GM19395 (cell line): ENCODE measurements around the gene FKBP1A.

Source experiments
- ATAC-seq: cut with Tn5 transposase; IDR thresholded peaks from one replicate; pipeline ENCODE4 v1.9.1; 2021; ENCODE audit warnings: mild to moderate bottlenecking, moderate library complexity; ENCODE audit not compliant: unreplicated experiment

Gene FKBP1A

DNA sequence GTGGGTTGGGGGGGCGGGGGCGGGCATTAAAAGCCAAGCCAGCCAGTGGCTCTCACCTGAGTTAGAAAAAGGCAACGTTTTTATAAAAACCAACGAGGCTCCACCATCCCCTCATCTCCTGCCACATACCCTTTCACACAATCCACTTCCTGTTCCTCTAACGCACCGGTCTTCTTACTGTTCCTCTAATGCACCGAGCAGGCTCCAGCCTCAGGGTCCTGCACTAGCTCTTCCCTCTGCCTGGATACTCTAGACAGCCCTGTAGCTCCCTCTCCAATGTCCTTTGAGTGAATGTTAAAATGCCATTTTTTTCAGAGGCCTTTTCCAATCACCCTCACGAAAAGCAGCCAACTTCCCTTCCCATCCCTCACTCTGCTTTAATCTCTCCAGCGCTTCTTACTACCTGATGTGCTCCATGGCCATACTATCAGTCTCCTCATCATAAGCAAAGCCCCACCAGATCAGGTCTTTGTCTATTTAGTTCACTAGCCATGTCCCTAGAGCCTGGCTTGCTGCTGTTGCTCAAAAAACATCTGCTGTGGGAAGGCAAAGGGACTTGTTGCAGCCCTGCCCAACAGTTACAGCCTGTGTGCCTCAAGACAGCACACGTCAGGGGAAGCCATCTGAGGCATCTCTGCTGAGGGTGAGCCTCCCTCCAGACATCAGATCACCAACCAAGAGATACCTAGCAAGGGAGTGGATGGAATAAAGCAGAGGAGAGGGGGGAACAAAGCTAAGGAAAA, 3.9 kb downstream of the FKBP1A start:
- ATAC-seq: no peak

DNA sequence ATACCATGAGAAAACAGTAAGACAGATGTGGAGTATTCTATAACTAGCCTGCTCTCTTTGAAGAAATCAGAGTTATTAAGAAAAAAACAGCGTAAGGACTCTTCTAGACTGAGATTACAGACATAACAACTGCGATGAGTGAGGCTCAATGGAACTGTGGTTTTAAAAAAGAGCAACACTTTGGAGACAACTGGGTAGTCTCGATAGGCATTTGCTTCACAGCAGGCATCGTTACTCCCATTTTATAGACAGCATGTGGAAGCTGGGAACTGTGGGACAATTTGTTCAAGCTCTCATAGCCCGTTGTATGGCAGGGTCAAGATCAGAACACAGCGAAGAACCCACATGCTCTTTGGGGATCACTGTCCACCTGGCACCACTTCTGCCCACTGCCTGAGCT, 4.6 kb downstream of the FKBP1A start:
- ATAC-seq: no peak

DNA sequence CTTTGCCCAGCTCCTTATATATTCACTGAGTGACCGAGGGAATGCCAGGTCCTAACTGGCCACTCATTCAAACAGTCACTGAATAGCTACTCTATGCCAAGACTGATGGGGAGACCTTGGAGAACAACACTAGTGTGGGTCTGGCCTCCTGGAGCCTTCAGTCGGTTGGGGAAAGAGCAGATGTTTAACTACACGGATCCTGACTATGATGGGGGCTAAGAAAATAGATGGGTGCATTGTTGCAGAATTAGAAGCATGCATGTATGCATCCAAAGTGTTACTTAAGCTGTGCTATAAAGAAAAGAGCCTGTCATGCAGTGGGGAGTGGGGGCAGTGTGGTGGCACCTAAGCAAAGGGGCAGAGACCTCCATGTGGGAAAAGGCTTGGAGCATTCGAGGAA, 6.5 kb downstream of the FKBP1A start:
- no peak for ATAC-seq

DNA sequence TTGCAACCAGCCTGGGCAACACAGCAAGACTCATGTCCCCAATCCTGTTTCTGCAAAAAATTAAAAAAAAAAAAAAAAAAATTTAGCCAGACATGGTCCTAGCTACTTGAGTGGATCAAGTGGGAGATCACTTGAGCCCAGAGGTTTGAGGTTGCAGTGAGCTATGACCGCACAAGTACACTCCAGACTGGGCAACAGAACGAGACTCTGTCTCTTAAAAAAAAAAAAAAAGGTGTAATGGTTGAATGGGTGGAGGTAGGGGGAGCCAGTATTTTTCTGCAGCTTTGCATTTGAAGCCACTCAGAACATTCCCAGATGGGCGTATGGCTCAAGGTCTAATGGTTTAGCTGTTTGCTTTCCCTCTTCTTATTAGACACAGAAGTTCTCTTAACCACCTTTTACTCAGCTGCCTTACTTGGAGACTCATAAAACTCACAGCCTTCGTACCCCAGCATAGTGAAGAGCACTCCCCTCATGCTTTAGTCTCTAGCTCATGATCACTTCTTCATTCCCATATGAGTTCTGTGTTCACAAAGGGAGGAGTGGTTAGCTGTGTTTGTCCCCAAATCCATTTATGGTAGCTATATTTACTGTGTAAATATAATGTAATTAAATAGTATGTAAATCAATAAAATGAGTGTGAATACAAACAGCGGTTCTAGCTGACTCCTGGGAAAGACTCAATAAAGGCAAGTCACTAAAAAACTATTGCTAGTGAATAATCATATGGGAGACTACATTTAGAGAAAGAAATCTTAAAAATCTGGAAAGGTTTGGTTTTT, 9.0 kb downstream of the FKBP1A start:
- no peak for ATAC-seq

DNA sequence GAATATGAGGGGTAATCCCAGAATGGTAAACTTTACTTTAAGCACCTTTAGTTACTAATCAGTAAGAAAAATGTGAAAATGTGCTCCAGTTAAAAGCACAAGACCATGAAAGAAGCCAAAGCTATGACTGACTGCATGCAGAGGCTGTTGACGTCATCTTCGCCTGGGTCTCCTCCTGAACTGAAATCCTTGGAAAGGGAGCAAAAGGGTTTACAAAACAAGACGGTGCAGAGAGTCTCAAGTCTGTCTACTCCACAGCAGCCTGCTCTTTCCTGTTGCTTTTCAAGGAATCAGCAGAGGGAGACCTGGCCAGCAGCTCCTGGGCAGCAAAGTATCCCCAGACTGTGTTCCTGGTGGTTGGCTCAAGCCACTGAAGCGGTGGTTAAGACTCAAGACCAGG, 10.2 kb downstream of the FKBP1A start:
- ATAC-seq: no peak

DNA sequence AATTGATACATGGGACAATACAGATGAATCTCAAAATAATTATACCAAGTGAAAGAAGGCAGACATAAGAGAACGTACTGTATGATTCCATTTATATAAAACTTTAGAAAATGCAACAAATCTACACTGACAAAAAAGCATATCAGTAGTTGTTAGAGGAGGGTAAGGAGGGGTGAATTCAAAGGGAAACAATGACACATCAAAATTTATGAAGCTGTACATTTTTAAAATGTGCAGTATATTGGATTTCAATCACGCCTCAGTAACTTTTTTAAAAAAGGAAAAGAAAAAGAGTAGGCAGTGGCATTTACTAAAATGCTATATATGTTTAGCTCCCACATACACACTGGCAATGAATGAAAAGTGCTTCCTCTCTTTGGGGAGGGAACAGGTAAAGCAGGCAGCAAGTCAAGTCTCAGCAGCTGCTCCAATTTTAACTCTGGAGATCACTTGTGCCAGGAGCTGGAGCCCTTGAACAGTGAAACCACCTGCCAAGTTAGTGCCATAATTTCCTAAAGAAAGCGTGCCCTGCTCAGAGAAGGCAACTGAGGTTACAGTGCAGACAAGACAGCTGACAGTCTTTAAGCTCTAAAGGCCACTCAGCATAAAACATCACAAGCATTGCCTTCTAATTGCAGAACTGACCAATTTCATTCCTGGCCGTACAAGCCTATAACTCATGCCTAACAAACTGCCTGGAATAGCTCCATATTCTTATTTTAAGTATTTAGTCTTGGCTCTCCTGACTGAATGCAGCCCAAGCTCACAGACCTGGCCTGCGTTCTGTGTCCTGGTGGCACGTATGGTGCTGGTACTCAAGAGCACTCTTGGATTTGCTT, 10.9 kb downstream of the FKBP1A start:
- no peak for ATAC-seq

DNA sequence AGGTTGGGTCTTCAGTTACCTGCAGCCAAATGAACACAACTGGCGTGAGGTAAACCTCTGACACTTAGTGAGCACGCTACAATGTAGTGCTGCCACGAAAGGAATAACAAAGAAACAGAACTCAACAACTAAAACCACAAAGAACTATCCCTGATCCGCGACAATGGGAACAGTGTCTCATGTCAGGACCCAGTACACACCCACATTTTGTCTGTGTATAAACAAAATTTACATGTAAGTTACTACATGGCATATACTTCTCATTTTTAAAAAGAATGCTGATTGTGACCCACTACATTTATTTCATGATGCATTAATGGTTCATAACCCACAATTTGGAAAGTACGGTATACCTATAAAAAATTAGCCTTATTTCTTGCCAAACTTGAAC, 14.1 kb downstream of the FKBP1A start:
- ATAC-seq: no peak

DNA sequence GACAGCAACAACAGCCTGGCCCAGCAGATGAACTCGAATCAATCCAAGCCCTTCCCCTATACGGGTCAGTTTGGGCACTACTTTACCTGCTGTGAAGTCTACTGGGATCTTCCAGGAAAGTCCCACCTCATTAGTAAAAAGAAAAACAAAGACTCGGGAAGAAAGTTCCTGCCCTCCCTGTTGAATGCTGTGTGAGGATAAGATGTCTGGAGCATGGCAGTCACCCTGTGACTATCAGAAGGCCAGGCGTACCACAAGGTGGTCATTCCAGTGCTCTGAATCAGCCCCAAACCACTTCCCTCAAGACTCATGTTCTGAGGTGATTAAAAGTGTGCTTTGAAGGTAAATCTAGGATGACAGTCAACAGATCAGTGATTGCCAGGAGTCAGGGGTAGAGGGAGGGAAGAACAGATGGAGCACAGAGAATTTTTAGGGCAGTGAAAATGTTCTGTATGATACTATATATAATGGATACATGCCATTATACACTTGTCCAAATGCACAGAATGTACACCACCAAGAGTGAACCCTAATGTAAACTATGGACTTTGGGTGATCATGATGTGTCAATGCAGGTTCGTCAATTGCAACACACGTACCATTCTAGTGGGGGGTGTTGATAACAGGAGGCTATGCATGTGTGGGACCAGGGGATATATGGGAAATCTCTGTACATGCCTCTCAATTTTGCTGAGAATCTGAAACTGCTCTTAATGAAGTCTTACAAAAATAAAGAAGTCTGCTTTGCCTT, 14.7 kb downstream of the FKBP1A start:
- ATAC-seq: no peak

DNA sequence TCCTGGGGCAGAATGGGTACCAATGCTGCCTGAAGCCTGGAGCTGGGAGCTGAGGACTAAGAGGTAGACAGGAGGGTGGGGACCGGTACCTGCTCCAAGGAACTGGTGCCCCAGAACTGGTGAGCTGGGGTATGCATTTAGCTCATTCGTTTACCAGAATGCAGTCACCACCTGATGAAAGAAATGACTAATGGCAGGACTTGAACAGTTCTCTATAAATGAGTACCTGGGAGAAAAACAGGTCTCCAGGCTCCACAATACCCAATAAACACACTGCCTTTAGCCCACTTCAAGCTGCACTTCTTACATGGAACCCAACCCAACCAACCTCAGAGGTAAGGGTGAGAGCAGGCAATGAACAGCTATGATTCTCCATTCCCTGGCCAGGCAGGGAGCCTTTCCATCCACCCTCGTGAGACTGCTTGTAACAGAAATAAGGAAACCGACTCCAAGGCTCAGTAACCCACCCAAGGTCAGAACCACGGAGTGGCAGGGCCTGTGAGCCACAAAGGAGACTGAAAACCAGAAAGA, 15.4 kb downstream of the FKBP1A start:
- no peak for ATAC-seq

DNA sequence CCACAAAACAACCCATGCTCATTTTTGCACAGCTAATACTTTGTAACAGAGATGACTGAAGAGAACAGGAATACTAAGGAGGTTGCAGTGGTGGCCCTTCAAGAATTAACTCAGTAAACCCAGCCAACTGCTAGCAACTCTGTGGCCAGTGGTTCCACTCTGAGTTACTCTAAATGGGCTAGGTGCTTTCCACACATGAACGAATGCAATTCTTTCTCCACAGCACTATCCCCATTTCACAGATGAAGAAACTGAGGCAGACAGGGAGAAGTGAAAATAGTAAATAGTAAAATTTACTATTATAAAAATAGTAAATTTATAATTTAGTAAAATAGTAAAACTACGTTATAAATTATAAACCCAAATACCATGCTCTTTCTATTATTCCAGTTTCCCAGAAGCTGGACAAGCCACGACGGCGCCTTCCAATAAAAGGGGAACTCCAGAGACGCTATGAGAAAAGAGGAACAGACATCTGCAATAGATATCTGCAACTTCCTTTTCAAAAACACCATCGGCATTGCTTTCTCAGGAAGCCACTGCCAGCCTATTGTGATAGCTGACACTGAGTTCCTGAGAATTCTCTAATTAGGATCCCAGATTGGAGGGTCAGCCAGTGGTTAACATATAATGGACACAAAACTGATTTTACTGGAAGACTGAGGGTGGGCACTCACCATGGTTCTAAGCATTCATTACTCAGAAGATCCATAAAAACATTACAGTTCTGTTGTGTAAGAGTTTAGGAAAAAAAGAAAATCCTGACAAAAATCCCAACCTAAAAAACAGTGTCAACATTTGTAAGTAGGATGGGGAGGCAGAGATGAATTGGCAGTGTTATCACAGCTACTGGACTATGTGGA, 16.2 kb downstream of the FKBP1A start:
- ATAC-seq: no peak

DNA sequence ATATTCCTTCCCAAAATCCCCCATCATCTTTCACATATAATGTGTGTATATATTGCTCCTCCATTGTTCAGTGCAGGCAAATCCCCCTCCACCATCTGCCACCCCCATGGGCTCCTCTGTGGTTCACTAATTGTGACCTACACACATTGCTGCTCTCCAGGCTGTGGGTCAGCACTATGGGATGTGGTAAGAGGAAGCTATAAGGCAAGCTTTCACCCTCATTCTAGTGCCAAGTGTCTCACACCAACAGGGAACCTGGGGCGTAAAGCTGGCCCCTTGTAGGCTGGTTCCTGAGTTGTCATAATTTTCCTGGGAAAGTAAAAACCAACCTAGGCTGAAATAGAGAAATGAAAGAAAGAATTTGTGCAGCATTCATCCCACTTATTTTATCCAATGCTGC, 16.8 kb downstream of the FKBP1A start:
- ATAC-seq: no peak

DNA sequence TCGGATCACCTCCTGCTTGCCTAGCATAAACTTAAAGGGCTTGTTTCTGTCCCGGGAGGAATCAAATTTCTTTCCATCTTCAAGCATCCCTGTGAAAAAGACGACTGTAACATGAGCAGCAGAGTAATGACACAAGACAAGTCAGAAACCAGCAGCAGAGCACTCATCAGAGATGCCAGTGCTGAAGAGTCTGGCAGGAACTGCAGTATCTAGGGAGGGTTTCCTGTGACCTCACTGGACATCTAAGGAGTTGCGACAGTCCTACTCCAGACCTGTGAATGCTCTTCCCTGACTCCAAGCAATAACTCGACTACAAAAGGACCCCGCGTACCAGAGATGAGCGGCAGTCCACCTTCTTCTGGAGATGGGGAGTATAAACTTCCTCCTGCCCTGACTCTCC, 17.3 kb downstream of the FKBP1A start:
- ATAC-seq: no peak

DNA sequence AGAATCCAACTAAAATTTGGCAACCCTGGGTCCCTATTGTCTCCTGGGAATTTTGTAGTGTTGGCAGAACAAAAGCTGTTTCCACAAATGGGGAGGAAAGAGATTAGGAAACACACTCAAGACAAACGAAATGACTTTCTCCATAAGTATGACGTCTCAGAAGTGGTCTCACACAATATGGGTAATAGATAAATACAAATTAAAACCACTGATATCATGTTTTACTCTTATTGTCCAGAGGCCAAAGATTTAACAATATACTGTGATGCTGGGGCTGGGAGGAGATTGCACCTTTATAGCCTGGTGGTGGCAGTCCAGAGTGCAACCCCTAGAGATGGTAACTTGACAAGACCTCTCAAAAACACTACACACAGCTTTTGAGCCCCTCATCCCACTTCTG, 18.6 kb downstream of the FKBP1A start:
- ATAC-seq: no peak

DNA sequence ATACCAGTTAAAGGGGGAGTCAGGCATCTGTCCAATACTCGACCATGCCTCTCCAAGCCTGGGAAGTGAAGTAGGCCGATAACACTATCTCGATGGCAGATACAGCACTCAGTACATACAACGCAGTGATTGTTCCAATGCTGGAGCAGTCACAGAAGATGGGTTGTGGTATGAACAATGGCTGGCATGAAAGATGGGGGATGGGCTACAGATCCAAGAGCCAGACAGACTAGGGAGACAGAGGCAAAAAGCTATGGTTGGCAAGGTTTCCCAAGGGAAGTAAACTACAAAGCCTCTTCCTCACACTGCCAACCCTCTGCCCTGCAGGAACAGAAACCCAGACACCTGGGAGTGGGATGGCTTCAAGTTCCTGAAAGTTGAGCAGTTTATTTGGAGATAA, 19.2 kb downstream of the FKBP1A start:
- ATAC-seq: no peak

DNA sequence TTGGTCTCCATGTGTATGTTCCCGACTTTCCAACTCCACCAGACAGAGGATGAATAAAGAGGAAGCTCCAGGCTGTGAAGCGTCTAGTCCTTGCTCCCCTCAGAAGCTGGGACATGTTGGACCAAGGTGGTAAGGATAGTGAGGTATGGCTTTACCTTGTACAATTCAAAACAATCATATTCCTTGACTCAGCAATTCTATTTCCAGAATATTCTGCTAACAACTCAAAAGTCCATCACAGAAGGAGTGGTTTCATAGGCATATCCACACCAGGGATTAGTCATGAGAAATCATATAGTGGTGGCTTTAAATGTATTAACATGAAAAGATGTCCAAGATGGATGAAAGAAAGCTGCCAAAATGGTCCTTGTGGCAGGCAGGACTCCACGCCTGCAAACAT, 19.8 kb downstream of the FKBP1A start:
- ATAC-seq: no peak

DNA sequence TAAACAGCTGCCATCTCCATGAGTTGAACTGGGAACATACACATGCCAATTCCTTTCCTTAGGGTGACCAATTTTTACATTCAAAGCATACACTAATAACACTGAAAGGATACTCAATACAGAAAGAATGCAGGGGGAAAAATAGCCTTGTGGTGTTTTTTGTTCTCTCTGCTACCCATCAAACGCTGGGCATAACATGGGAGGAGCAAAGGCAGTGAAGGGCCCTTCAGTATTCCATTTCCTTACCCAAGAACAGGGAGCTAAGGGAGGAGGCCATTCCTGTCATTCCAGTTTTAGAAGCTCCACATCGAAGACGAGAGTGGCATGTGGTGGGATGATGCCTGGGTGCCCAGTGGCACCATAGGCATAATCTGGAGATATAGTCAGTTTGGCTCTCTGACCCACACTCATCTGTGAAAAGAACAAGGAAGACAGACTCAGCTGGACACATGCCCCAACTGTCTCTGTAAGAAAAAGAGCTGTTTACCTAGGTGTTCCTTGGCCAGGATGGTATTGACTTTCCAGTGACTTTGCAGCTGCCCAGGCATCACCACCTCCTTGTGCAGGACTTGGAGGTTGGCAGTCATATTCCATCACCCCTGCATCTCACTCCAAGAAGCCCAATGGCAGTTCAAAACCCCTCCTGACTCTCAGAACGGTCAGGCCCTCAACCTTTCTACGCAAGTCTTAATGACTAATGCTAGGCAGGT, 20.9 kb downstream of the FKBP1A start:
- no peak for ATAC-seq

DNA sequence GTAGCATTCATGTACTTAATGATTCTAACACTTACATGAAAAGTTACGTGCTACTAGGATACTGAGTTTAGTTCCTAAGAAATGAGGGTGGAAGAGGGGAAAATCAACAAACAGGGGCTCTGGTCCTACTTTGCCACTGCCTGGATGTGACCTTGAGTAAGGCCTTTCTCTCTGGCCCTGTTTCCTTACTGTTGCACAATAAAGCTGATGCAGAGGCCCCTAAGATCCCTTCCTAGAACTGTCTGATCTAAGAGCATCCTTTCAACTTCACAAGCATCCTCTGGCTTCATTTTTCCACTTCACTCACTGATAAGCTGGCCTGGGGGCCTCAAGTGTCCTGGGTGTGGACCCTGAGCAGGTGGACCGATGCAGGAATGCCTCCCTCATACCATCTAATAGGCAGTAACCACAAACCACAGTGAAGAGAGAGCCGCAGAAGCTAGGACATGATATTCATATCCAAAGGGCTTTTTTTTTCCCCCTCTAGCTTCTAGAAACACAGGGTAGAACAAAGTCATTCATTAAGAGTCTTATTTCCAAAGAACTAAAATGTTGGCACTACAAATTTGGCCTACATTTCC, 21.6 kb downstream of the FKBP1A start:
- no peak for ATAC-seq

DNA sequence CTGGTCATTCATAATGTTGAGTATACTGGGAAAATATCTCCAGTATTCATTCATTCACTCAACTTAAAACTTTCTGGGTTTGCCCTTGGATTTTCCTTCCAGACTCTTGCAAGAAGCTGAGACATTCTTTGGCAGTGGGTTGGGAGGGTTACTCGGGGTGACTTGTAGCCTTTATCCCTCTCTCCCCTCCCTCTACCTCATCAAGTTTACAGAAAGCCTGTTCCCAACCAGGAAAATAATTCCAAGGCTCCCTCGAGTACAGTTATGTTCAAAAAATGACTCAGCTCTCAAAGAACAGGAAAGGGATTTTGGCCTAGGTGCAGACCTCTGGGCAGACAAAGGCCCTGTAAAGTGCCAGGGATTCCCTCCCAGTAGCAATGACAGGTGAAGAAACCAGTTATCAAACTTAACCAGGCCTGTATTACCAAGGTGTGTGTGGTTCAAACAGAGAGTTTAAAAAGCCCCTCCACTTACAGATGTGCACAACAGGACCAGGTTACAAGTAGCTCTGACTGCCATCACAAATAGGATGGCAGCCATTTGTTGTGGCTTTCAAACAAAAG, 22.2 kb downstream of the FKBP1A start:
- no peak for ATAC-seq
